Measurements from ENCODE around the gene TDRD7. TPM values are rescaled to one million over a fixed set of nuclear protein-coding genes. Genes with fewer than 3 reads are reported as not detected.
A peak's percentile ranks its signal among the peaks of the same experiment; 100 is the strongest.

The TDRD7 gene
- polyA plus RNA-seq, 10 donors = 4.0 to 5.7 (median 5.0) TPM

GRCh38 chr9:97504381-97505216, 92.7 kb downstream of the TDRD7 start:
- no peak for DNase-seq

DNA sequence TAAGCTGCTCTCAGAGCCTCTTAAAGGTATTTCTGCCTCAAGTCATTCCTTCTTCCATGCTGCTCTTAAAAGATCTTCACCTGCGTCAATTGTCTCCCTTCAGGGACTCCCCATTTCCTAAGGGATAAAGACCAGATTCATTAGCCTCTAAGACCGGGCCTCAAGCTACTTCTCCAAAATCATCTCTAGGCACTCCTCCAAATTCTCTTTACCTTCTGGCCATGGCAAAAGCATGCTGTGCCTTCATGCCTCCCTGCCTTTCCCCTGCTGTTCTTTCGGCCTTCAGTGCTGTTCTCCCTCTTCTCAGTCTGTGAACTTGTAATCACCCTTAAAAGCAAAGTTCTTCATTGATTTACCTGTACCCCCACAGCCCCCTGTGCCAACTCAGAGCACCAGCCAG, 93.9 kb downstream of the TDRD7 start:
- no peak for DNase-seq

- no peak for DNase-seq
These were observed 94.4 kb downstream of the TDRD7 start for GRCh38 chr9:97506306-97506705.

GRCh38 chr9:97506787-97507186, 94.9 kb downstream of the TDRD7 start:
- DNase-seq = no peak

DNA sequence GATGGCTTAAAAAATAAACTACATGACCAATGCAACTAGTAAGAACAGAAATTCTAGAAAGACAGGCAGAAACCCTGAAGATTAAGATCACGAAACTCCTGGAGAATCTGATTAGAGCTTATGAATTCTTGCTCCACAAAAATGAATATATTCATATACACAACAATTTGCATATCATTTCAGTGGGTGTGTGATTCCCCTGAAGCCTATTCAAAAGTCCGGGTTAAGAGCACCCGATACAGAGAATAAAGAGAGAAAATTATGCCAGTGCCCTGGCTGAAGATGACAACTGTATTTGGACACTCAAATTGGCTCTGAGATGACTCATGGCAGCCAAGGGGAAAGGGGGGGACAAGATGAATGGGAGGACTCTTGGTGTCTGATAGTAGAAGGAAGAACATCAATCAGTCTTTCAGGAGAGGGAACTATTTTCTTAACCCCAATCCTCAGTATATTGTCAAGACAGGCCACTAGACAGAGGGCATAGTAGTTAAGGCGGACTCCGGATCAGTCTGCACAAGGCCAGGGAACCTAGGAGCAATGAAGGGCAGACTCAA, 95.6 kb downstream of the TDRD7 start:
- no peak for DNase-seq

GRCh38 chr9:97508852-97509251, 97.0 kb downstream of the TDRD7 start:
- DNase-seq = no peak

DNA sequence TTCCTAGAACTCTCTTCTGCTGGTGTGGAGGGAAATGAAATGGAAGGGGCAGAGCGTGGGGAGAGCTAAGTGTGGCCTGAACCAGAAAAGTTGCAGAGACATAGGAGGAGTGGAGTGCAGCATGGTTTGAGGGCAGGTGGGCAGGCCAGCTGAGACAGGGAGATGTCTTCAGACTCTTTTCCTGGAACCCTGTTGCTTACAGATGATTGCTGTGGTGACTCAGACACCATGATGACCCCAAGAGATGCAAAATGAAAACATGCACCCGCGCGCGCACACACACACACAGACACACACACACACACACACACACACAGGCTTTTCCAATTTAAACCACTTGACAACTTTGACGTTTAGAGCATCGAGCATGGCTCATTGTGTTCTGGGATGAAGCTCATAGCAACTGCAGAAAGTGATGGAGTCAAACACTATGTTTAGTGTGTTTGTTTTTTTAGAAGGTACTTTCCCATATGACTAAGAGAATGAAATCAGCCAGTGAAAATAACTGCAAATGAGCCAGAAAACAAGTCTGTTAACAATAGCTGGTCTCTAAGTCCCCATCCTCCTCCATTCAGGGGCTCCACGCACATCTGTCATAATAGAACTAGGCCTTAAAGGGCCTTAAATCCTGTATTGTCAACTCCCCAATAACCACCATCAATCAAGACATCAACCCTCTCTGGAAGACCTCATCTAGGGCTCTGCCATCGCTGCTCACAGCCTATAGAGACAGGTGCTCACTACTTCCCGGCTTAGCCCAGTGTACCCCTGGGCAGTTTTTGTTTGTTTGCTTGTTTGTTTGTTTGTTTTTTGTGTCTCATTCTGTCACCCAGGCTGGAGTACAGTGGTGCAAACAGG, 99.1 kb downstream of the TDRD7 start:
- DNase-seq = no peak

DNA sequence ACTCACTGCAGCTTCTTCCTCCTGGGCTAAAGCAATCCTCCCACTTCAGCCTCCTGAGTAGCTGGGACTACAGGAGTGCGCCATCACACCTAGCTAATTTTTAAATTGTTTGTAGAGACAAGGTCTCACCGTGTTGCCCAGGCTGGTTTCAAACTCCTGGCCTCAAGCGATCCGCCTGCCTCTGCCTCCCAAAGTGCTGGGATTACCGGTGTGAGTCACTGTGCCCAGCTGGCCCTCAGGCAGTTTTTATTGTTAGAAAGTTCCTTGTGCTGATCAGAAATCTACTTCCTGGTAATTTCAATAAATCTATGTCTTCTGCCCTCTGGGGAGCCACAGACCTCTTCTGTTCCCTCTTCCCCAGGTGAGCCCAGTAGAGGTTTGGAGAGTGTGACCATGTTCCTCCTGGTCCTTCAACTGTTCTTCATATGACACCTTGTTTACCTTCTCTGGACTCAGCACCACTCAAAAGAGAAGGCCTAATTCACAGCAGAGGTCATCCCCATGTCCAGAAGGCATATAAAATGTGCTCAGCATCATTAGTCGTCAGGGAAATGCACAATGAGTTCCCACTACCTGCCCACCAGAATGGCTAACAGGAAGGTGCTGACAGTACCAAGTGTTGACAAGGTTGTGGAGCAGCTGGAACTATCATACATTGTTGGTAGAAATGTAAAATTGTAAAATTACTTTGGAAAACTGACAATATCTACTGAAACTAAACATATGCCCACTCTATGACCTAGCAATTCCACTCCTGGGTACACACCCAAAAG, 99.9 kb downstream of the TDRD7 start:
- DNase-seq = no peak

DNA sequence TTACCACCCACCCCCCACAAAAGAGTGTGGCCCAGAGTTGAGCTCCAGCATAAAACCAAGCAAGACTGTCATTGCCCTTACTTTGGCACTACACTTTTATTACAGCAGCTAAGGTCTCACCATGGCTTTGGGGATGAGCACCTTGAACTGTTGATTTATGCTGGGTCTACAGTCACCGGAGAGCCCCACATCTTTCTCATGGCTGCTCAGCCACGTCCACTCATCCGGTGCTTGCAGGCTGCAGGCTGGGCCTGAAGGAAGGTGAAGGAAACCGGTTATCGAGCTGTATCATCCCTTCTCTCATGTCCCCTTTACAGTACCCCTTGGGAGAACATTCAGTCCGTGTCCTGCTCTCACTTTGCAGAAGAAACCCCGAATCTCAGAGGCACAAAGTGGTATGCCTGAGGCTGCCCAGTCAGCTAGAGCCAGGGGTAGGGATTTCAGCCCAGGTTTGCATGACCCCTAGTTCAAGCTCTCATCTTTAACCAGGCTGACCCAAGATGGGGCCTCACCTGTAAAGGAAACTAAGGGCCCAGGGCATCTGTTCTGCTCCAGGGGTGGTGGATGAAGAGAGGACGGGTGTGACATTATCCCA, 101.2 kb downstream of the TDRD7 start:
- no peak for DNase-seq

DNA sequence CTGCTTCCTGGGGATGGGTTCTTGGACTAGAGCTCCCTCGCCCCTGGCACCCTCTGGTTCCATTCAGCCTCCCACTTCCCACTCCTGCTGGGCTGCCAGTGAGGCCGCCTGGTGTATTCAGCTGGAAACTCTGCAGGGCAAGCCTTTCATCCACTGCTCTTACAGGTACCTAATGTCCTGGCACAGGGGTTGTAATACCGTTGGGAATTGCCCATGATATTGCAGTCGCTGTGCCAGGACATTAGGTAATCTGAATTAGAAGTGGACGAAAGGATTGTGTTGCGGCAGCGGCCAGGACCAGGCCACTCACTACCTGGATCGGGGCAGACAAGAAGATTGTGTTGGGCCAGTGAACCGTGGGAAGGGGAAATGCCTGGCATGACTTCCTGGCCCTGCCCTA, 102.6 kb downstream of the TDRD7 start:
- no peak for DNase-seq

- DNase-seq = no peak
These were observed 103.8 kb downstream of the TDRD7 start for GRCh38 chr9:97515662-97516061.

DNA sequence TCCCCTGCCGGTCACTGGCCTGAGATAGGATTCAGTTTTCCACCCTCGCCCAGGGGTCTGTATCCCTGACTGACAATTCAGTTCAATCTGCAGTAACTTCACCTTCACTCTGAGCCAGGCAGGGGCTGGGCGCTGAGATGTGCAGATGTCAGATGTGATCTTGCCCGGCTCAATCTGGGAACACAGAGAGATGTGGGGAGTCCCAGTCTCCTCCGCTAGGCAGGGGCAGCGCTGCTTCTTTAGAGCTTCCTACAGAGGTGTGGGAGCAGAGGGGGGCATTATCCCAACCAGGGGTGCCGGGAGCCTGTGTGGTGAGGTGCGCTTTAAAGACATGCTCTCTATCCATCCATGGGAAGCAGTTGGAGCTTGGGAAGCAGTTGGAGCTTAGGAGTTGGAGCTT, 104.2 kb downstream of the TDRD7 start:
- no peak for DNase-seq

GRCh38 chr9:97517331-97518089, 105.6 kb downstream of the TDRD7 start:
- no peak for DNase-seq

- DNase-seq = no peak
These were observed 106.4 kb downstream of the TDRD7 start for GRCh38 chr9:97518166-97518908.

DNA sequence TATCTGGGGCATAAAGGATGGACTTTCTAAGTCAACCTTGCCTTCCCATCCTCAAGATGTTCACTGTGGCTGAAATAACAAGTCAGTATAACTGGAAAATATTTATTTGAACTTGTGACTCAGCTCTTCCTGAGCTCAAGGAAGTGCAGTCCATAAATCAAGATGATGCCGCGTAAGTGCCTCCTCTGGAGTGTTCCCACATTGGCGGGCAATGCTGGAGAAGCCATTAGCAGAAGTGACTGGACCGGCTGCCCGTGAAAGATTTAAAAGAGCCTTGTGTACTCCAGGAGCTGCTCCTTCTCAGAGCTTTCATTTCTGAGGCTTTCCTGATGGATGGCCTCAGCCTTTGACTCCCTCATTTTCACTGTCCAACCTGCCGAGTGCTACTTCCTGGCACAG, 107.0 kb downstream of the TDRD7 start:
- peak in 2 of 3 donors; percentile 22 to 32 for DNase-seq

DNA sequence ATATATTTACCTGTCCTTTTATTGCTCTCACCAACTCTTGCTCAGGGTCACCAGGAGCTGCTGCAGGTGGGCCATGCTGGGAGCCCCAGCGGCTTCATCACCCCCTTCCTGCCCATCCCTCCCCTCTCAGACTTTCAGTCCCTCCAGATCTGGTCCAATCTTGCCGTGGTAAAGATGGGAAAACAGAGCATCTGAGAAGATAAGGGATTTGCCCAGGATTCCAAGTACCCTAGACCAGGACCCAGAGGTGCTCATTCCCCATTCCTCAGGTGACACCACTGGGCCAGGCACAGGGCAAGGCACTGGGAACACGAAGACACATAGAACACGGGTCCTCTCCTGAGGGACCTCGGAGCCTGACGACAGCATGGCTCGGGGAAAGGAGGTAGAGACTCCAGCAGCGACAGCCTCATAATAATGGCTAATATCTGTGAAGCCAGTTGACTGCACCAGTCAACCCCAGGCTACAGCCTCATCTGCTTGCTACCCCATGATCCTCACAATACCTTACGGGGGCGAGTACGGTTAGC, 107.6 kb downstream of the TDRD7 start:
- no peak for DNase-seq

DNA sequence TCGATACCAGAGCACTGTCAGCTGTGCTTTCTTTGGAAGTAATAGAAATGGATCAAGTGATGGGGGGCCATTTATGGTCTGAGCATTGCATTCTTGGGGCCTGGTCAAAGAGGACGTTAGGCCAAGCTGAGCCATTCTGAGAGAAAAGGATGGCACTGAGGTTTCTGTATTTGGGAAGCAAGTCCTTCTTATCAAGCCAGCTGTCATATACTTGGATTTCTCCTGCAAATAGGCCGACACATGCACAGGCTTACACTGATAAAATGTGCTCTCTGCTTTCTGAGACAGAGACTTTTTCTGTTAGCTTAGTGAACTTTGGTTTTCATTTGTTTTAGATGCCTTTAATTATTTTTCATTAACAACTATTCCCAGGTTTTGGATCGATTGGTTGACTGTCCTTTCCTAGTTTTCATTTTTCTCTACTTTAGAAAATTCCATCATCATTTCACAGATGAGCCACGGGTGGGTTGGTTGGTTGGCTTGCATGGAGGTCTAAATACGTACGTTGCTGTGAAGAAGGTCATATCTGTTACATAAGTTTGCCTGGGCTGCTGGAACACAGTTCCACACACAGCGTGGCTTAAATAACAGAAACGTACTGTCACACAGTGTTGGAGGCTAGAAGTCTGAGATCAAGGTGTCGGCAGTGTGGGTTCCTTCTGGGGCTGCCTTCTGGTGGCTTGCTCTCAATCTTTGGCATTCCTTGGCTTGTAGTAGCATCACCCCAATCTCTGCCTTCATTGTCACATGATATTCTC, 109.9 kb downstream of the TDRD7 start:
- DNase-seq = no peak

- no peak for DNase-seq
These were observed 112.5 kb downstream of the TDRD7 start for GRCh38 chr9:97524424-97524823.

- DNase-seq = no peak
These were observed 113.6 kb downstream of the TDRD7 start for GRCh38 chr9:97525451-97525850.

Measured in muscle of back (tissue), 11 donors.